GM18858 (cell line): ENCODE measurements around the gene ZNF14.
"Not testable (repeated sequence)": the region's sequence is repeated elsewhere in the genome, so short reads cannot be mapped to it uniquely, and the experiment has no call there.

Experiments
- ATAC-seq: cut with Tn5 transposase; IDR thresholded peaks from one replicate; pipeline ENCODE4 v1.9.1; 2021; ENCODE audit not compliant: unreplicated experiment

ZNF14 gene

DNA sequence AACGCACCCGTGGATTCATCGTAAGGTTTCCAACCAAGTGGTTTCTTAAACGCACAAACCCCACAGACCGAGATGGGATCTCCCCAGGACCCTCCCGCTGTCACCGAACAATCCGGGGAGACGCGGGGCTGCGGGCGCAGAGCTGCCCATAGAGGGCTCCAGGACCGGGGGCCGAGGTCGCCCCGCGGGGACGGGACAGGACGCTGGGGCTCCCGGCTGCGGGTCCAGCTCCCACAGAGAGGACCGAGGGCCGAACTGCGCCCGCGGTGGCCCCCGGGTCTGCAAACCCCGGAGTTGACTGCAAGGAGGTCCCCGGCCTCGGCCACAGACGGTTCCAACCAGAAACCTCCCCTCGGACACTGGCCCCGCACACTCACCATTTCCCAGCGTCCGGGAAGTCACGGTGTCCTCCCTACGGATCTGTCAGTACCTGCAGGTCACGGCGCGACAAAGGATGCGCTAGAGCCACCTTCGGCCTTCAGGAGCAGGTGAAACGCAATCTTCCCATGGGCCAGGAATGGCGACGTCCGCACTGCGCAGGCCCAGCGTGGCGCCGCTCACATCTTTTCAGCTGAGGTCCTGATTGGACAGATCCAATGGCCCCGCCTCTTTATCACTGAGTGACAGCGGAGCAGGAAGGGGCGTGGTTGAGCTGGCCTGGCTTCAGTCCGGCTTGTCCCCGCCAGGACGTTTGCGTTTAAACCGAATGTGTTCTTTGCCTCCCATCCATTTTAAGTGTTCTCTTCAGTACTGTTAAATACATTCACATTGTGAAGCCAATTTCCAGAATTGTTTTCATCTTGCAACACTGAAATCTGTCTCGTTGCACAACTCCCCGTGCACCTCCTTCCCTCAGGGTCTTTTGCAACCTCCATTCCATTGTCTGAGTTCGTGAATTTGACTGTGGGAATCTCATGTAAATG is at the start of gene ZNF14:
Gene ZNF14, minus strand, starts transcription at position 534 of the 923 bp plus-strand sequence. Its CDS starts 154 bp downstream, at position 380.
- ATAC-seq = peak; percentile 96

DNA sequence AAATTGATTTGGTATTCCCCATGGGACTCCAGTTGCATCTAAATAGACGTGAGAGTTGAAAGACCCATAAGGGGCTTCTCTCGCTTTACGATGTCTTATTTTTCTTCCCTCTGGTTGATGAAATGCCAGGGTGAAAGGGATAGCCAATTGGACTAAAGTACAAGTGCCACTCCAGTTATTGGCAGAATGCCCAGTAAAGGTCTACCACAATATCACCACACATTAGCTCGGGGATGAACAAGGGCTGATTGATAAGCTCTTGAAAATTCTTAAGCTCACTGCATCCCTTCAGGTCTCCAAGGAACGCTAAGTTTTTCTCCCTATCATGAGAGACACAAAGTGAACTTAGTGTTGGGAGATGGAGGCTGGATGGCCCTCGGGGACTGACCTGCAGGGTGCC is 48.9 kb upstream of the ZNF14 start:
- not testable (repeated sequence) for ATAC-seq

DNA sequence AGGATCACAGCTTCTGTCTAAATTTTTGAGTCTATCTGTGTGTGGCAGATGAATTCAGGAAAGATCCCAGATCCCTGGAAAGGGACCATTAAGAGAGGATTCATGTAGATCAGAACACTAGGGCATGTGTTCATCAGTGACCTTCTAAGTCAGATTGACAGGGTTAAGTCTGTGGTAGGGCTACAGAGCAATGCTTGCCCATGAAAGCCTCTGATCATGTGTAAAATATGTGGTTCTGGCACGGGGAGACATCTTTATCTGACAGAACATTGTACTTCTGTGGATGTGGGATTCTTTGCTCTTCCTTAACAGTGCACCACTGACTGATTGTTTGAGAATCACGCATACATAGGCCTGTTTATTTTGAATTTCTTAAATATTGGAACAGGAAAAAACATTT is 45.8 kb upstream of the ZNF14 start:
- no peak for ATAC-seq

DNA sequence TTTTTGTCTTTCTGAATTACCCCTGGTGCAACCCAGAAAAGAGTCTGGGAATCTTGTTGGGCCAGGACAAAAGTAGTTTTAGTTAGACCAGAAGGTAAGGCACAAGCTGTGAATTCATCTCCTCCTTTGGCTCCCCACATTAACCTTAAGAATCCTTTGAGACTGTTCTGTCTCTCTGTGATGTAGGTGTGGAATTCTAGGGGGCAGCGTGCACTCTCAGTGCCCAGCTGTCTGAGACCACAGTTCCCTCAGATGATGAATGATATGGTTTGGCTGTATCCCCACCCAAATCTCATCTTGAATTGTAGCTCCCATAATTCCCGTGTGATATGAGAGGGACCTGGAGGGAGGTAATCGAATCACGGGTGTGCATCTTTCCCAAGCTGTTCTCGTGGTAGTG is 44.8 kb upstream of the ZNF14 start:
- no peak for ATAC-seq

DNA sequence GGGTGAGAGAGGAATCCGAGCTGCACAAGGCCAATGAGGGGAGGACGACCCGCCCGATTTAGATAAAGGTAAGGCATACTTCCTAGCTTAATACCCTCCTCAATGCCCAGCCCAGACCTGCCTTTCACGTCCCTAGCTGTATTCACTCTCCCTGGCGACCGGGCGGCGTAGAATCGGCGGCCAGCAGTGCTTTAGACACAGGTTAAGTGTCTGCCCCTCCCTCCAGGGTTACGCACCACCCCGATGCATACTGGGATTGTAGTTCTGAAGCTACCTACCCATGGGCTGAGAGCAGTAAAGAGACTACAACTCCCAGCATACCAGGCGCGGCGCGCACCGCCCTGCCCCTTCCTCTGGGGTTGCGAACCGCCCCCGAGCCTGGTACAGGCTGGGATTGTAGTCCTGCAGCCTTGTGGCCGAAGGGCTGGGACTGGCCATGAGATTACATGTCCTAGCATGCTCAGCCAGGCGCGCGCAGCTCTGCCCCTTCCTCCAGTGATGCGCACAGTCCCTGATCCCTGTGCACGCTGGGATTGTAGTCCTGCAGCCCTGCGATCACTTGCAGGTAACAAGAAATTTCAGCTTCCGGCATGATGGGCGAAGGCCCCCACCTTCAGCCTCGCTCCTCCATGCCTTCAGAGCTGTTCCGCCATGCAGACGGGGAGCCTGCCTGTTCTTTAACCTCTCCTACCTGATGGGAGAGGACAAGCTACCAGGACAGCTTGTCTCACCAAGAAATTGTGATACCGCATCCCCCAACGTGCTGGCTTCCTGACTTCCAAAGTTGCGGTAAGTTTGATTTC is 43.5 kb upstream of the ZNF14 start:
- peak; percentile 97 for ATAC-seq

DNA sequence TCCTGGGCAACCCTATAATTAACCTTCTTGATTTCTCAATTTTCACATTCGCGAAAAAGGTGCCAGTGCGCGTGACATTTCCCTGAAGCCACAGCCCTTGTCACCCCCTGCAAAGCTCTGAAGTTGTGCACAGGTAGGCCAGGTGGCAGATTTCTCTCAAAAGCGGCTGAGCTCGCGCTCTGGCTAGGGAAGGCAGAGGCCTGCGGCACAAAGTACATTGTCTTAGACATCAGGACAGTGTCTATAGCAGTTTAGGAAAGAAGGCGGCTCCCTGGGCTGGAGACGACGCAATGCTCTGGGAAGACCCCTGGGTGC is 42.9 kb upstream of the ZNF14 start:
- ATAC-seq = no peak

DNA sequence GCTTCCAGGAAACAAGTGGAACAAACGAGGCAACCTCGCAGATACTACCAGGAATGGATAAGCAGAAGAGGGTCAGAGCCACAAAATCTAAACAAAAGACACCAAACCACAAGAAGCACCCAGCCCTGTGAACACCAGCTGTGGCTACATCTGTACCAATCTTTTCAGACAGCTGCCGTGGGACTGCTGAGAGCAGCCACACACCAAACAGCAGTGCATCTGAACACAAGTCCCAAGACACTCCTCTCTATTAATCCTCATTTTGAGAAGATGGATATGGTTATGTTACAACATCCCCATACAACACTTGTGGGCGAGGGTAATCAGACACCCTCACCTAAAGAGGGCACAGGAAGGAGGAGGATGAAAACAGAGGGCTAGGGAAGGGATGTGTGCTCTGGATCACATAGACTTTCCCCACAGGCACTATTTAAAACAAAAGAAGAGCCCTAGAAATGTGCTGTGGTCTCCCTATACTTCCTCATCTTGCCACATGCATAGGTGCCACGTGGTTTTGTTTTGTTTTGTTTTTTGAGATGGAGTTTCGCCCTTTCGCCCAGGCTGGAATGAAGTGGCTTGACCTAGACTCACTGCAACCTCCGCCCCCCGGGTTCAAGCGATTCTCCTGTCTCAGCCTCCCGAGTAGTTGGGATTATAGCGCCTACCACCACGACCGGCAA is 41.6 kb upstream of the ZNF14 start:
- ATAC-seq = no peak

DNA sequence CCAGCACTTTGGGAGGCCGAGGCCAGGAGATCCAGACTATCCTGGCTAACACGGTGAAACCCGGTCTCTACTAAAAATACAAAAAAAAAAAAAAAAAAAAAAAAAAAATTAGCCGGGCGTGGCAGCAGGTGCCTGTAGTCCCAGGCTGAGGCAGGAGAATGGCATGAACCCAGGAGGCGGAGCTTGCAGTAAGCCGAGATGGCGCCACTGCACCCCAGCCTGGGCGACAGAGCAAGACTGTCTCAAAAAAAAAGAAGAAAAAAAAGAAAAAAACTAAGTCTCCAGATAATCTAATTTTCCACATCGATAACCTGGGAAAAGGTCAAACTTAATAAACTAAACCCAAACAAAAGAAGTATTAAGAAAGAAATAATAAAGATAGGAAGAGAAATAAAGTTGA is 39.1 kb upstream of the ZNF14 start:
- ATAC-seq = not testable (repeated sequence)

DNA sequence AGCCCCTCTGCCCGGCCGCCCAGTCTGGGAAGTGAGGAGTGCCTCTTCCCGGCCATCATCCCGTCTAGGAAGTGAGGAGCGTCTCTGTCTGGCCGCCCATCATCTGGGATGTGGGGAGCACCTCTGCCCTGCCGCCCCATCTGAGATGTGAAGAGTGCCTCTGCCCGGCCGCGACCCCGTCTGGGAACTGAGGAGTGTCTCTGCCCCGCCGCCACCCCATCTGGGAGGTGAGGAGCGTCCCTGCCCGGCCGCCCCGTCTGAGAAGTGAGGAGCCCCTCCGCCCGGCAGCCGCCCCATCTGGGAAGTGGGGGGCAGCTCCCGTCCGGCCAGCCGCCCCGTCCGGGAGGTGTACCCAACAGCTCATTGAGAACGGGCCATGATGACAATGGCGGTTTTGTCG is 37.1 kb upstream of the ZNF14 start:
- not testable (repeated sequence) for ATAC-seq

DNA sequence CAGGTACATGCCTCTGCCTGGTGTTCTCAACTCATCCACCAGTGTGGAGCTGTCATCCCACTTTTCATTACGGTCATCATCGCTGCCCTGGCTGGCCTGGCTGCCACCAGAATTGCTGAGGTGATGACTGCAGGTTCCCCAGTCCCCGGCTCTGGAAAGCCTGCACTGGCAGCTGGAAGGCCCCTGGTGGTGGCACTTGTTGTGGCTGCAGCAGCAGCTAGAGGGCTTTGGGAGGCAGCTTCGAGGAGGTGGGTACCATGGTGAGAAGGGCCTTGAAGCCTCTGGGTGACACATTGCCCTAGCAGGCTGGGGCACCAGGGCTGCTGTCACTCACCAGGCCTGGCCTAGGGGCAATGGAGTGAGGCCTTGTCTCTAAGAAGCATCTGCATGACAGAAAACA is 25.3 kb upstream of the ZNF14 start:
- no peak for ATAC-seq

DNA sequence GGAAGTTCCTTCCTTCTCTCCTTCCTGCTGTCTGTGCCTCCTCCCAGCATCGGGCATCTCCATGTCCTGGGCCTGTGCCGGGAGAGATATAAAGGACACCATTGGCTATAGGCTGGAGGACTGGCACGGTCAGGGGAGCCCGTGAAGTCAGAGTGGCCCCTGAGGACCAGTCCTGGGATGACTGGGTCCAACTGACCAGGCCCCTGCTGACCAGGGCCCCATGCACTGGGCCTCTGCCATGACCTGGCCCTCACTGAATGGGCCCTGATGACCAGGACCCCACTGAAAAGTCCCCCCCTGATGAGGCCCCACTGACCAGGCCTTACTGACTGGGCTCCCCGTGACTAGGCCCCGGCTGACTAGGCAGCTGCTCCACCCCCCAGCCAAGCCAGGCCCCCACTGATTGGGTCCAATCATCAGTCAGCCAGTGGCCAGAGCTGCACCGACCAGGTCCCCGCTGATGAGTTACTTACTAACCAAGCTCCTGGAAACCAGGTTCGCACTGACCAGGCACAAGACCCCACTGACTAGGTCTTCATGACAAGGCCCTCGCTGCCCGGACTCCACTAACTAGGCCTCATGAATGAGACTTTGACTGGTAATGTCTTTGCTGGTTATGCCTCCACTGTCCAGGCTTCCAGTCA is 20.0 kb upstream of the ZNF14 start:
- ATAC-seq = no peak

DNA sequence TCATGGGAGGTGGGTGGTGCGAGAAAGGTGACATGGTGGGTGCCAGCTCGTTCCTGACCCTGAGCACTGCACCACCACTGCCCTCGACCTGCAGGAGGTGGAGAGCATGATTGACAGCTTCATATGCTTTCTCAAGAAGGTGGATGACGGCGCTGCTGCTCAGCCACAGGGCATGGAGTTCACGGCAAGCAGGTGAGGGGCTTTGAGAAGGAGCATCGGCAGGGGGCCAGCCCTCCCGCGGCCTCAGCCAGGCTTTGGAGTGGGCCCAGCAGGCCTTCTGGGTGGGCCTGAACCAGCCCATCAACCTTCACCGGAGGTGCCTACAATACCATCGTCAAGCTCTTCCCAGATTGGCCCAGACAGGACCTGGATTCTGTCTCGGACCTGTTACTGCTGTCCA is 18.9 kb upstream of the ZNF14 start:
- ATAC-seq = no peak

DNA sequence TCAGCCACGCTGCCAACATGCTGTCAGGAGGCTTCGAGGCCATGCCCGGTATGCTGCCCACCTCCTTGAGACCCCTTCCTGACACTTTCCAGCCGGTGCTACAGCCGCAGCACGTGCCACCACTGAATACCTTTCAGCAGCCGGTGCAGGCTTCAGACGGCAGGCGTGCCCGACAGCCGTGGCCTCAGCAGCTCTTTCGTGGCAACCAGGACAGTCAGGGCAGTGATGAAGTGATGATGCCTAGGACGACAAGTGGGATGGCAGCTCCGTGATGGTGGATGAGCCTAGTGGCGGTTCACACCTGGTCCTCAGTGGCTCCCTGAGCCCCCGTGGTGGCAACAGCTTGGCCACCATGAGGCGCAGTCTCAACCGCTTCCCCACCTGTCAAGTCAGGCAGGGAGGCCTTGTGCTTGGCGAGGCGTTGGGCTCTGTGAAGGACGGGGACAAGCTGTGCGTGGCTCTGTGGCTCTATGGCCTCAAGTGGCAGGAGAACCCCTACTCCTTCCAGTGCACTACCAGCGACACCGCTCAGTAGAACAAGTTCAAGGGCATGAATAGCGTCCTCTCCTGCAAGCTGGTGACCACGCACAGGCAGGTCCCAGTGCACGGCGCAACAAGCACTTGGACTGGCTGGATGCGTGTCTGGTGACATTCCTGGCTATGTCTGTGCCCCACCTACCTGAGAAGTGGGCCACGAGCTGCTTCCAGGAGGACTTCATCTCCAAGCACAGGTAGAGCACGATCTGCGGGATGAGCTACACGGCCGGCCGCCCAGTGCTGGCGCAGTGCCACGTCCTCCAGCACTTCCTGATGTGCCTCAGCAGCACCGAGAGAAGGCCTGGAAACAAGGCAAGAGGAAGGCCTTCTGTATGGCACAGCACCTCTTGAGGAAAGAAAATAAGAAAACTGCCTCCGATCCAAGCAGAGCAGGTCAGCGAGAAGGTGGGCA is 18.2 kb upstream of the ZNF14 start:
- ATAC-seq = no peak

DNA sequence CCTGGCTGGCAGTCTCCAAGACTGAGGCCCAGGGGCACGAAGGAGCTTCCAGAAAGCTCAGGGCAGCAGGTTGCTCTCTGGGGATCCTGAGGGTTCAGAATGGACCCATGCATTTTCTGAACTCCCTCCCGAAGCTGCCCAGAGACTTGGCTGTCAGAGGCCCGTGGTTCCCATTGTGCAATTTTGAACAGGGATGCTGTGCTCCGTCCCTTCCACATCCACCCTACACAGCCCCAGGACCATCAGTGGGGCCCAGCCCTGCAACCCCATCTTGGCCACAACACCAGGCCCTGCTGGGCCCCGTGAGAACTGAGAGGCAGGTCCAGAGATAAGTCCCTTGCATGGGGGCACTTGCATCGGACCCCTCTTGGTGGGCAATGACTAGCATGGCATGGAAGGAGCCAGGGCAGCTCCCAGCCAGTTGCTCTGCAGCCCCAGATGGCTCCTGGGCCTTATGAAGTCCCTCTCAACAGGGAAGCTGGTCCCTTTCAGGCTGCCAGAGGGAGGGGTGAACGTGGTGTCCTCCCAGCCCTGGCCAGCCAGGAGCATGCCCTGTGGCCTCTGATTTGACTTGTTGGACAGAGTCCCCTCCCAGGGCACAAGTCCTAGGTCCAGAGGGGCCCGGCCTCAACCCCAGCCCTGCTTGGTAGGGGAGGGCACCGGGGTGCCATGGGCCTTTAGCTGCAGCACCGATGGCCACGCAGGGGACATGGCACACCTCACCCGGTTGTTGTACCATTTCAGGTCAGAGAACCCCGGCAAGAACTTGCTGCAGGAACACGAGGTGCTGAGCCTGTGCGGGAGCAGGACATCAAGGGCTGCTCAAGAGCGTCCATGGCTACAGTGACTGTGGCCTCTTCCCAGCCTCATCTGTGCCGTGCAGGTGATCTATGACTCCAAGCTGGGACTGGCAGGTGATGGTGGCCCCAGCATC is 17.3 kb upstream of the ZNF14 start:
- no peak for ATAC-seq

DNA sequence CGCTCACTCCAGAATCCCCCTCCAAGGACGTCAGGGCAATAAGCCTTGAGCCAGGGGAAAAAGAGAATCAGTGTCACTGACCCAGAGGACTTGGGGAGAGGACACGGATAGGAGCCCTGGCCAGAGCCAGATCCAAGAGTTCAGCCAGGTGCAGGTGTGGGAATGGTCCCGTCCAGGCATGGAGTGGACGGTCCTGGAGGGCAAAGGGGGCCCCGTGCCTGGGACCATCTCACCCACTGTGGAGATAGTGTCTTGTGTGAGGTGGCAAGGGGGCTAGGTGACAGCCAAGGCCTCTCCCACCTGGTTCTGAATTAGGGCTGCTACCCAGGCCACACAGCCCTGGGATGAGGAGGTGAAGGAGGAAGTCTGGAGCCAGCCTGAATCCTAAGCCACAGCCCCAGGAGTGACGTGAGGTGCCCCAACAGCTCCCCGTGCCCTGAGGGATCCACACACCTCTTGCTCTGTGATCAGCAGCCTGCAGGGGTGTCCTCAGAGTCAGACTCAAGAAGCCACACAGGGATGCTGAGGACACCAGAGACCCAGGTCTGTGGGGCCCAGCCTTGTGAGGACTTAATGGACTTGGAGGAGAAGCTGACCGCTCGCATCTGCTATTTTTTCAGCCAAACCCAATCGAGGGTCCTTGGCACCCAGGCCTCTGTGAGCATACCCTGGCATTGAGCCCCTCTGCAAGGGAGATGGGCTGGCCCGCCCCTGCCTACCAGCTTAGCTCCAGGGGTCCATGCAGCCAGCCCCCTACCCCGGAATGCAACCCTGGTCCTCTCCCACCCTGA is 16.4 kb upstream of the ZNF14 start:
- no peak for ATAC-seq

DNA sequence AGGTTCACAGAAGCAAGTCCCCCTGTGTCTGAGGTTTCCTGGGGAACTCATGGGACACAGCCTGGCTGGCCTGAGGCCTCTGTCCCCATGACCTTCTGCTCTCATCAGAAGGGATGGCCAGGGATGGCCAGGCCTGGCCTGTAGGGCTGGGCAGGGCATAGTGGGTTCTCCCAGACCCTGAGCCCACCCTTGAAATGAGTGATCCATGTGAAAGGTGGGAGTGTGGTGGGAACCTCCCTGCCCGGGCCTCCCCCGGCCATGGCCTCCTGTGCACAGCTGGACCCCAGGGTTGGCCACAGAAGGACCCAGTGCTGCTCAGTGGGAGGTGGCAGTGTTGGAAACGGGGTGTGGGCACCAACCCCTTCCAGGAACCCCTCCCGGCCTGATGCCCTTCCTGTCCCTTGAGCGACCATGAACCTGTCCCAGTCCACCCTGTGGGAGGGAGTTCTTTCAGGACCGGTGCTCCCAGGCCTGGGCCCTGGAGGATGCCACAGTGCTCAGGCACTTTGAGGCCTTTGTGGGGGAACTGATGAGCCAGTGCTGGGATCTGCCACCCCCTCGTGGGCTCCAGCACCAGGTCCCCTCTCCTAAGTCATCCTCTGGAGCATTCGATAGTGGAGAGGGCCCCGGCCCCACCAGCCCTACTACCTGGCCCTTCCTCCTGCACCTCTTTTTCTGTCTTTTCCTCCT is 15.5 kb upstream of the ZNF14 start:
- no peak for ATAC-seq

DNA sequence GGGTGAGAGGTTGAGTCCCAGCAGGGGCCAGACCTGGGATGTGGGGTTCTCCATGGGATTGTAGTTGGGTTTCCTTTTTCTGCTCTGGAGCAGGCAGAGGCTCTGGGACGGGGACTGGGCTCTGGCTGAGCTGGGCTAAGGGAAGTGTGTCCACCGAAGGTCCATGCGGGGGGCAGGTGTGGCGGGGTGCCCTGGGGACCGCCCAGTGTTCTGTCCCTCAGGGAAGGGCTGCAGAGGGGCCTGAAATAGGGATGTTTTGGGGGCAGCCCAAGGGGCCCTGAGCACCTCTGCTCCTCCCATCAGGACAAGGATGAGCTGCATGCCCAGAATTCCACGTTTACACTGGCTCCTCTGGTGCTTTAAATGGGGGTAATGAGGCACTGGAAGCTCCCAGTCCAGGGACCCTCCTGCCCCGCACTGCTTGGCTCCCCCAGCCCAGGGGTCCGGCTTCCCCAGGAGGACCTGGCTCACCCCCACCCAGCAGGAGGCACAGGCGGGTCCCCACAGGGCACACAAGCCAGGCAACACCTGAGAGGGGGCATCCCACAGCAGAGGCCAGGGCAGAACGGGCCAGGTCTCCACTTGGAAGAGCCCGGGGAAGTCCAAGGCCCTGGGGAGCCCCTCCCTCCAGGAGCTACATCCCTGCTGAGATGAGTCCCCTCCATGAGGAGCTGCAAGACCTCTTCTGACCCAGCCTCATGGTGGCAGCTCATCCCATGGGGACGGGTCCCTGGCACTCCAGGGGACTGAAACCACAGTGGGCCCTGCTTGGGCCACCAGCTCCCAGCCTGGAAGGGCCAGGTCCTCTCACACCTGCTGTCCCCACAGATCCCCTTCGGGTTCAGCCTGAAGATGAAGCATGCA is 14.7 kb upstream of the ZNF14 start:
- ATAC-seq = no peak
